Ectodermal cell (in vitro differentiated cells): ENCODE data around the gene CYB5D1.

ENCODE experiments used
- H3K27ac ChIP-seq: 2 replicates; pipeline ENCODE4 v1.7.0; 2013; ENCODE audit warnings: mild to moderate bottlenecking, low read depth, low read length; ENCODE audit not compliant: insufficient read depth, poor library complexity, severe bottlenecking
- H3K27me3 ChIP-seq: 2 replicates; pipeline ENCODE4 v1.7.0; 2013; ENCODE audit warnings: mild to moderate bottlenecking, low read length; ENCODE audit not compliant: insufficient read depth, control insufficient read depth, poor library complexity, severe bottlenecking
- H3K36me3 ChIP-seq: one replicate; pipeline ENCODE4 v1.7.0; 2013; ENCODE audit warnings: low read length; ENCODE audit not compliant: control insufficient read depth, insufficient read depth
- H3K4me1 ChIP-seq: one replicate; pipeline ENCODE4 v1.7.0; 2013; ENCODE audit warnings: low read length; ENCODE audit not compliant: control insufficient read depth, insufficient read depth
- H3K4me3 ChIP-seq: 2 replicates; pipeline ENCODE4 v1.7.0; 2013; ENCODE audit warnings: low read depth, low read length, control low read depth; ENCODE audit not compliant: insufficient read depth
- H3K9me3 ChIP-seq: 2 replicates; pipeline ENCODE4 v1.7.0; 2013; ENCODE audit warnings: mild to moderate bottlenecking, low read length, moderate library complexity; ENCODE audit not compliant: control insufficient read depth
- WGBS, 2 experiments: methylation state at CpG; one replicate each; pipeline ENCODE4 v1.1.7; 2013; ENCODE audit warnings: missing lambda C conversion rate in 2 of 2; 5-methylcytosine and 5-hydroxymethylcytosine counted together

CYB5D1 gene

DNA sequence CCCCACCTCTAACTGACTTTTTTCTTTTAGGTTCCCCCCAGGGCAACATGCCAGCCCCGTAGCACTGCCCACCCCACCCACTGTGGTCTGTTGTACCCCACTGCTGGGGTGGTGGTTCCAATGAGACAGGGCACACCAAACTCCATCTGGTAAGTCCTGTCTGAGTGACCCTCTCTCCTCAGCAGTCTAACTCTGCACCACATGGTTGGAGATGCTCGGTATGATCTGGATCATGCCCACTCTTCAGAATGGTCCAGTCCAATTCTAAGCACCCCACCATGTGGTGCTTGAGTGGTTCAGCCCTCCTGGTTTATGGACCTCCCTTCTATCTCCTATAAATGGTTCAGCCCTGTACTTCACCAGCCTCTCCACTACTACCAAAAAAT, 17.9 kb upstream of the CYB5D1 start:
- H3K4me1 ChIP-seq: peaks cover 33% of the 10 kb centered on the region
- no peak overlapping the region for H3K4me3 ChIP-seq
- no peaks in the 10 kb centered on the region for H3K27me3 ChIP-seq
- H3K9me3 ChIP-seq: no peaks in the 10 kb centered on the region
- no peak overlapping the region for H3K27ac ChIP-seq
- 73 to 90% methylated on average over 2 of the region's 2 CpGs for WGBS, 2 experiments
- peaks cover 4% of the 10 kb centered on the region for H3K36me3 ChIP-seq

DNA sequence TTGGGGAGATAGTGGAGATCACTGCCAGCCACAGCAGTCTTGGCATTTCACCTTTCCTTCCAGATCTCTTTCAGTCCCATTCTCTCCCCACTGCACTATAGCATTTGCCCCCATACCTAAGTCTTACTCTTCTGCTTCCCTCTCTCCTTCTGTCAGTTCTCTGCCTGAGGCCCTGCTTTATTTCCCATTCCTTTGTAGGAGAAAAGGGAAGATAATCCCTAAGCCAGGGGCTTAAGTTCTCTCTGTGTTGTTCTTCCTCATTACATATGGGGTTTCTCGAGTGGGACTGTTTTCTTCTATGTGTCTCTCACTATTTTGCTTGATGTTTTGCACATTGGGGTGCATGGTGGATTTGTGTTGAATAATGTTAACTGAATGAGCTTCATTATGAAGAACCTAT, 17.4 kb upstream of the CYB5D1 start:
- WGBS, 2 experiments: 40 to 73% methylated on average over 1 of the region's 1 CpG
- H3K9me3 ChIP-seq: no peaks in the 10 kb centered on the region
- H3K4me3 ChIP-seq: peak overlapping the region; percentile 9
- H3K4me1 ChIP-seq: peaks cover 37% of the 10 kb centered on the region
- no peaks in the 10 kb centered on the region for H3K27me3 ChIP-seq
- peak overlapping the region; percentile 17 for H3K27ac ChIP-seq
- H3K36me3 ChIP-seq: peaks cover 5% of the 10 kb centered on the region

DNA sequence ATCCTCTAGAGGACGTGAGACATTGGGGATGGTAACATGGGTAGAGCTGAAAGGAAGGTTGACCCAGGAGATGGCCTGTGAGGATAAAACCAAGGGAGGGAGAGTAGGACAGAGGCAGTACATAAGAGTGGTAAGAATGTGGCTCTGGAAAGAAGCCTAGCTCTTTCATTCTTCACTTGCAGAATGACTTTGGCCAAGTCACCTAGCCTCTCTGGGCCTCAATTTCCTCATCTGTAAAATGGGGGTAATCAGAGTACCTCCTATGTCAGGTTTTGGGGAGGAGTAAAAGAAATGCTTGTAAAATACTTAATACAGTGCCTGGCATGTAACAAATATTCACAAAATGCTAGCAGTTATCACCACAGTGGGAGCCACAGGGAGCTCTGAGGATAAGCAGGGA, 16.9 kb upstream of the CYB5D1 start:
- 52 to 53% methylated on average over 1 of the region's 1 CpG for WGBS, 2 experiments
- peaks cover 37% of the 10 kb centered on the region for H3K4me1 ChIP-seq
- H3K27ac ChIP-seq: peak overlapping the region; percentile 17

DNA sequence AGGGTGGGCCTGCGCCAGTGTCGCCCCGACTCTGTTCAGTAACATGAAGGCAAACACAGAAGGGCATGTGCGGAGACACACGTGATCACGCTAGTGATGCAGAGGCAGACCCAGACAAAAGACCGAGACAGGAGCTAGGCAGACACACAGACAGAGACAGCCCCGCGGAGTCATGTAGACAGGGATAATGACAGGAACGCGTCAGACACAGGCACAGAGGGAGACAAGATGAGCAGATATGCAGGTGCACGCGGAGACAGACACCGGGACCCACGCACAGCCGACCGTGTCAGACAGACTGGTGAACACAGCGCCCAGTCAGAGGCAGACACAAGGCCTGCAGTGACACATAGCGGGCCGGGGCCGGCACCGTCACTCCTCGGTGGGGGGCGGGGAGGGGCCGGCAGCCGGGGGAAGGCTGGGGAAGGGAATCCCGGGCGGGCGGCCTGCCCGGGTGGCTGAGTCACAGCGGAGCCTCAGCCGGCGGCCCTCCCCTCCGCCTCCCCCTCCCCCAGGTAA, 16.3 kb upstream of the CYB5D1 start:
- H3K4me3 ChIP-seq: peak overlapping the region; percentile 77
- 2 to 3% methylated on average over 34 of the region's 34 CpGs for WGBS, 2 experiments
- H3K27me3 ChIP-seq: no peaks in the 10 kb centered on the region
- peak overlapping the region; percentile 75 for H3K27ac ChIP-seq
- no peaks in the 10 kb centered on the region for H3K9me3 ChIP-seq
- H3K4me1 ChIP-seq: peaks cover 37% of the 10 kb centered on the region
- H3K36me3 ChIP-seq: peaks cover 9% of the 10 kb centered on the region

More for the DNA sequence above, 16.9 kb upstream of the CYB5D1 start:
- Histone ChIP-seq H3K27me3 (no peaks in the 10 kb centered on the region), H3K36me3 (peaks cover 7% of the 10 kb centered on the region), H3K4me3 (peak overlapping the region; percentile 77), H3K9me3 (no peaks in the 10 kb centered on the region)

DNA sequence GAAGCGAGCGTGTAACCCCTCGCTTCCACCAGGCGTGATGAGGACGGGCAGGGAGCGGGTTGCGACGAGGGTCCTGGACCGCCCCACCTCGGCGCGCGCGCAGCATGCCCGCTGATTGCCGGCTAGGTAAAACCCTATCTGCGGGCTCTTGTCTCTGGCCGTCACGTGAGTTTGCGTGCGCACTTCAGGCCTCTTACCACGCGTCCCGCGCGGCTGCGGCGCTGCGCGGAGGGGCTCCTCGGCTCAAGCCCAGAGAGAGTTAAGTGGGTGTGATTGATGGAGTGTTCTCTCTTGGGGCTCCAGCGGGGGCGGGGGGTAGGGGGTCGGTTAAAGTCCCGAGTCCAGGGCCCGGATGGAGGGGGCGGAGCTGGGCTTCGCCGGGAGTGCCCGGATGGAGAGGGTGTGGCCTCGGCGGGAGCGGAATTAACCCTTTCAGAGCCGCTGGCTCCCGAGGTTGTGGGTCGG, 15.9 kb upstream of the CYB5D1 start:
- peaks cover 37% of the 10 kb centered on the region for H3K4me1 ChIP-seq
- no peaks in the 10 kb centered on the region for H3K9me3 ChIP-seq
- WGBS, 2 experiments: 0 to 1% methylated on average over 46 of the region's 46 CpGs
- H3K4me3 ChIP-seq: peak overlapping the region; percentile 77
- H3K27me3 ChIP-seq: no peaks in the 10 kb centered on the region
- H3K27ac ChIP-seq: peak overlapping the region; percentile 75
- peaks cover 14% of the 10 kb centered on the region for H3K36me3 ChIP-seq

DNA sequence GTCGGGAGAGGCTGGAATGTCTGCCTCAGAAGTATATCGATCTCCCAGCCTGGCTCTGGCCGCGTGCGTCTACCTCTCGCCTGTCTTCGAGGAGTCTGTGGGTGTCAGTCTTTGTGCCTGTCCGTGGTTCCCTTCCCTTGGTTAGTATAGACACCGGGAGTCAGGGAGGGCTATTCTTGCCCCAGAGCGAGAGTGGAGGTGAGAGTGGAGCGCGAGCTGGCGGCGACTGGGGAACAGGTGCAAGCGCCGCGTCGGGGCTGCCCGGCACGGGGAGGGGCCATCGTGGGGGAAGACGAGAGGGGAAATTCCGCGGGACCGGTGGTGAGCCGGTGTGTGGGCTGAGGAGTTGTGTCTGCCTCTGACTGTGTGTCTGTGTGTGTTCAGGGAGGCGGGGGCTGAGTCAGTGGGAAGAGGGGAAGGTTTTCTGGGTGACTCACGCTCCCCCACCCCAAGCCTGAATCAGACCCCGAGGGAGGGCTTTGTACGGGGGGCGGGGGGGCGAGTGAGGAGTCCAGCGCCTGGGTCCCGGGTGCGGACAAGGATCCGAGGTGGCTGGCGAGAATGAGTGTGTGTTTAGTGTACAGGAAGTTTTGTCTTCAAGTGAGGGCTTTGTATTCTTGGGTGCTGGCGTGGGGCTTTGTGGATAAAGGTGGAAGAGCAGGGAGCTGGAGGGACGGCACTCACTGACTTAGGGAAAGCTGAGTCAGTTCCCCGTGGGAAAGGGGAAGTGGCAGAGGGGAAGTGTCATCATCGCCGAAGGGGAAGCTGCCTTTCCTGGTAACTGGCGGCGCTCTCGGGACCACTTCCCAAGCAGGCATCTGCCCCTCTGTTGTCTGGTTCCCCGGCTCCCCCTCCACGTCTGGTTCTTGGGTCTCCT, 15.2 kb upstream of the CYB5D1 start:
- Histone ChIP-seq H3K4me1 (peaks cover 36% of the 10 kb centered on the region), H3K36me3 (peaks cover 18% of the 10 kb centered on the region), H3K4me3 (peak overlapping the region; percentile 77), H3K27me3 (no peaks in the 10 kb centered on the region), H3K9me3 (no peaks in the 10 kb centered on the region), H3K27ac (peak overlapping the region; percentile 29)
- 0% methylated on average over 47 of the region's 47 CpGs for WGBS, 2 experiments

DNA sequence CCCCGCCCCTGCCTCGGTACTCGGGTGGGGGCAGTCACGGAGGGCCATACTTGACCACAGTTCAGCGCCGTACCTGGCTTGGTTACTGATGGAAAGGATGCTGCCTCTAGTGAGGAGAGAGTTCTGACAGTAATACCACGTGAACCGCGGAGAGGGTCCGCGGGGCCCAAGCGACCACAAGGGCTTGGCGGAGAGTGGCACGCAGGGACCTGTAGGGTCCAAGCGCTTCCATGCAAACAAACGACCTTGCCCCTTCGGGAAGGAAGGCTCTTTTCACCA, 14.6 kb upstream of the CYB5D1 start:
- Histone ChIP-seq H3K4me1 (peaks cover 33% of the 10 kb centered on the region), H3K27me3 (no peaks in the 10 kb centered on the region), H3K4me3 (peak overlapping the region; percentile 77), H3K27ac (peak overlapping the region; percentile 82), H3K36me3 (peaks cover 23% of the 10 kb centered on the region), H3K9me3 (no peaks in the 10 kb centered on the region)
- WGBS, 2 experiments: 0% methylated on average over 17 of the region's 17 CpGs

DNA sequence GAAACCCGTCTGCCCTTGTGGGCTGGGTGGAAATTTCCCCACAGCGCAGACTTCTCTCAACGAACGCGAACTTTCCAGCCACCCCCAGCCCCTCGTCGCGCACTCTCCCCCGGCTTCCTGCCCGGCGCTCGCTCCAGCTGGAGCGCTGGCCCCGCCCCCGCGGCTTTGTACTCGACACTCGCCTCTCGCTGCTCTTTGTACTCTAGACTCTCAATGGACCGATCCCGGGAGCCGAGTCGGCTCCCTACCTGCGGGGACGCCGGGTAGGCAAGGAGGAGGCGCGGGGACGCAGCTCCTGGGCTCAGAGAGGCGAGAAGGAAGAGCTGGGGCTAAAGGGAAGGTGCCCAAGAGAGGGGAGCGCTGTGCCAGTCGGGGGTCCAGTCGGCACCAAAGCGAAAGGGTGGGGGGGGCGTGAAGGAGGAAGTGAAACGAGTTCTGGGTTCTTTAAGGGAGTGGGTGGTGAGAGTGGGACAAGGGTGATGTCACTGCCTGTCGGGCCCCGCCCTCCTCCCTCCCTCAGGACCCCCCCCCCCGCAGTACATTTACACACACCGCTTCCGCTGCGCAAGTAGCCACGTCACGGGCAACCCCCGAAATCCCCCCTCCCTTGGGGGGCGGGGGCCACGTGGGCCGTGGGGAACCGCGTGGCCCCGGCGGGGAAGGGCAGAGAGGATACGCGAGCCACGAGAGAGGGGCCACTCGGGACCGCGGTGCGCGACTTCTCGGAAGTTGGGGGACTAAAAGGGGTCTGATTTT, 14.1 kb upstream of the CYB5D1 start:
- peak overlapping the region; percentile 77 for H3K4me3 ChIP-seq
- H3K4me1 ChIP-seq: peaks cover 30% of the 10 kb centered on the region
- no peaks in the 10 kb centered on the region for H3K9me3 ChIP-seq
- peaks cover 29% of the 10 kb centered on the region for H3K36me3 ChIP-seq
- H3K27me3 ChIP-seq: no peaks in the 10 kb centered on the region
- peak overlapping the region; percentile 82 for H3K27ac ChIP-seq
- WGBS, 2 experiments: 0 to 1% methylated on average over 52 to 60 of the region's 61 CpGs

DNA sequence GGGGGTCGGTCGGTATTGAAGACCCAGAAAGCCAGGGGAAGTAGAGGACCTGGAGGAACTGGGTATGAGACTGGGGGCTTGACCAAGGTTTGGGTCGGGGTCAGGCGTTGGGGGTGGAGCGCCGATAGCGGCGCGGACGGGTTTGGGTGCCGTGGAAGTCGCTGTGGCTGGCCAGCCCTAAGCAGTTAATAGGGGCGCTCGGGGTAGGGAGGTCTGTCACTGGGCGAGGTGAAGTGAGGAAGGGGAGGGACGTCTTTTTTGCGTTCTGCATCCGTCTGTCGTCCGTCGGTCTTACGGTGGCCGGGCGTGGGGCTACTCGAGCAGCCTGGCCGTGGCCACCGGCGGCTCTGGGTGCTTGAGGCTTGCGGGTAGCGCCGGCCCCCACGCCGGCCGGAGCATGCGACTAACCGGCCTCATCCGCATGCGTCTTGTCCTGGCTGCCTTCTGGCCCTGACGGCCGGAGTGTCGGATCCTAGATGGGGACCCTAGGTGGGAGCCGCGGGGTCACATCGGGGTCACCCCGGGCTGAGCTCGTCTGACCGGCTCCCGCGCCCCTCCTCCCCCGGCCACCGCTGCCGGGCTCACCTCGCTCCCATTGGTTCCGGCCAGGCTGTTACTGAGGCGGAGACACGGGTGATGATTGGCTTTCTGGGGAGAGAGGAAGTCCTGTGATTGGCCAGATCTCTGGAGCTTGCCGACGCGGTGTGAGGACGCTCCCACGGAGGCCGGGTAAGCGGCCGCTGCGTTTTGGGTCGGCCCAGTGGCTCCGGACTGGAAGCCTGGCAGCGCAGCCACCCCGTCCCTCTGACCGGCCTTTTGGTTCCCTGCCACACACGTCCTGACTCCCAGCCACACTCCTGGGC, 13.3 kb upstream of the CYB5D1 start:
- WGBS, 2 experiments: 0 to 1% methylated on average over 71 of the region's 71 CpGs
- H3K4me3 ChIP-seq: peak overlapping the region; percentile 77
- H3K27ac ChIP-seq: peak overlapping the region; percentile 64
- H3K9me3 ChIP-seq: no peaks in the 10 kb centered on the region
- no peaks in the 10 kb centered on the region for H3K27me3 ChIP-seq
- peaks cover 37% of the 10 kb centered on the region for H3K36me3 ChIP-seq
- peaks cover 21% of the 10 kb centered on the region for H3K4me1 ChIP-seq
